ENCODE data around the gene RALB. TPM values are rescaled to one million over a fixed set of nuclear protein-coding genes. Genes with fewer than 3 reads are reported as not detected.

RALB gene
- total and polyA plus RNA-seq, 2 of the 4 experiments (the other 2 are of a cell fraction) = 53.6 to 54.7 TPM

DNA sequence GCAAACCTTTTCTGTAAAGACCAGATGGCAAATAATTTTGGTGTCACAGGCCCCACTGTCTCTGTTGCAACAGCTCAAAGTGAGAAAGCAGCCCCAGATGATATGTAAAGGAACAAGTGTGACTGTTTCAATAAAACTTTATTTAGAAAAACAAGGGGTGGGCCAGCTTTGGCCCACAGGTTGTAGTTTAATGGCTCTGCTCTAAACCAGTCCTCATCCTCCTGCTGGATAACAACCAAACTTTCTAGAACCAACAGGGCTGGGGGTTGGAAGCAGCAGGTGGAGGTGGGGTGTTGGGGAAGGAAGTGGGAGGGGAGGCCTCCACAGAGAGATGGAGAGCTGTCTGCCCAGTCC, 64.5 kb downstream of the RALB start:
- H3K56ac ChIP-seq (ENCODE audit: extremely low read depth, insufficient read depth, low read length) = no peak overlapping the region
- BruUV-seq (replicated peaks) = no TSS peak
- no peak overlapping the region for H2BK15ac ChIP-seq (ENCODE audit: low read depth, low read length)
- no peak overlapping the region for H3K23ac ChIP-seq (ENCODE audit: low read depth, low read length)
- no peaks in the 10 kb centered on the region for H3K9me1 ChIP-seq (ENCODE audit: insufficient read depth, low read length)
- no peak overlapping the region for H3K18ac ChIP-seq (ENCODE audit: low read depth, low read length)
- no peak overlapping the region for H4K5ac ChIP-seq (ENCODE audit: low read depth, low read length)
- no peak overlapping the region for H3K4me3 ChIP-seq (ENCODE audit: insufficient read depth, low read depth, low read length)
- no peak overlapping the region for H3K14ac ChIP-seq (replicated peaks; ENCODE audit: low read depth, low read length)
- no peaks in the 10 kb centered on the region; the same call in 1 of the 2 replicates for H3K4me1 ChIP-seq (ENCODE audit: control insufficient read depth, insufficient read depth, low read length)
- in situ Hi-C loops (cut with MboI; ENCODE audit: low sequenced_read_pairs) (no loop called here), intact Hi-C loops (cut with micrococcal nuclease) (no loop called here), dilution Hi-C loops (cut with HindIII; ENCODE audit: low sequenced_read_pairs, unreplicated experiment) (no loop called here)
- H2AFZ ChIP-seq (replicated peaks; ENCODE audit: low read length, poor library complexity) = no peak overlapping the region
- no peak overlapping the region for H4K91ac ChIP-seq (ENCODE audit: insufficient read depth, low read depth, low read length)
- H2AK9ac ChIP-seq (replicated peaks; ENCODE audit: low read depth, low read length, poor library complexity) = no peak overlapping the region
- no peak overlapping the region for H3K4ac ChIP-seq (ENCODE audit: low read depth, low read length)
- ATAC-seq (ENCODE audit: low read depth) (no peak), DNase-seq (no peak)
- ChIA-PET CTCF (interaction anchor here (0.6 kb wide), 1 partner anchor 495 kb away, joined by 3 read pairs; no protein-coding TSS in a partner anchor), POLR2A (ENCODE audit: unreplicated experiment) (no interaction called here)
- H3K79me1 ChIP-seq (ENCODE audit: low read depth in 1 of 2, low read length in 2 of 2) = no peaks in the 10 kb centered on the region
- no peak overlapping the region for H2AK5ac ChIP-seq (ENCODE audit: low read depth, low read length)
- H2BK5ac ChIP-seq (ENCODE audit: low read depth, low read length, poor library complexity, severe bottlenecking) = no peak overlapping the region
- H4K20me1 ChIP-seq (ENCODE audit: insufficient read depth, low read length) = no peaks in the 10 kb centered on the region
- H3K27me3 ChIP-seq (ENCODE audit: control insufficient read depth, insufficient read depth, low read length) = peaks cover 32% of the 10 kb centered on the region
- no peaks in the 10 kb centered on the region for H3K9me3 ChIP-seq (ENCODE audit: control insufficient read depth, insufficient read depth, low read length)
- H3K27ac ChIP-seq (ENCODE audit: insufficient read depth, low read length) = no peak overlapping the region
- H2BK20ac ChIP-seq (ENCODE audit: low read depth, low read length) = no peak overlapping the region
- H3K4me2 ChIP-seq (ENCODE audit: low read depth, low read length) = no peak overlapping the region
- no peak overlapping the region for H4K8ac ChIP-seq (ENCODE audit: low read depth in 2 of 2, low read length in 2 of 2)
- H3K36me3 ChIP-seq (ENCODE audit: control insufficient read depth, insufficient read depth, low read length) = no peaks in the 10 kb centered on the region
- no peak overlapping the region for H3K9ac ChIP-seq (ENCODE audit: low read depth, low read length)
- TF ChIP-seq MXI1 (IDR thresholded peaks at IDR 0.05; ENCODE audit: borderline replicate concordance, low read depth, low read length) = no peak
- no peak overlapping the region for H2BK120ac ChIP-seq (ENCODE audit: low read depth, low read length)
